Measurements from ENCODE around the gene VDR. TPM values are rescaled to one million over a fixed set of nuclear protein-coding genes. Genes with fewer than 3 reads are reported as not detected.

The VDR gene
- total RNA-seq, 1 experiment from 2014 or later = 9.5 TPM

GRCh38 chr12:47828976-47829482, 75.8 kb downstream of the VDR start:
- no peaks in the 10 kb centered on the region for H4K20me1 ChIP-seq (ENCODE audit: insufficient read depth)
- TF ChIP-seq CBX3 (IDR thresholded peaks at IDR 0.05; ENCODE audit: low read depth) (peak; percentile 61; the same call in 1 of the 2 replicates), ELF1 (IDR thresholded peaks at IDR 0.05; ENCODE audit: borderline replicate concordance, low read depth) (no peak; the same call in 1 of the 2 replicates), POLR2AphosphoS5 (IDR thresholded peaks at IDR 0.05; ENCODE audit: low read depth, low read length) (peak; percentile 64), EZH2 (IDR thresholded peaks at IDR 0.05) (no peak), EGR1 (IDR thresholded peaks at IDR 0.05; ENCODE audit: low read depth) (peak; percentile 88), SP1 (IDR thresholded peaks at IDR 0.05; ENCODE audit: low read depth) (peak; percentile 73), POLR2A (IDR thresholded peaks at IDR 0.05; ENCODE audit: borderline replicate concordance, extremely low read depth, insufficient read depth, insufficient read length) (peak; percentile 25), YY1 (IDR thresholded peaks at IDR 0.05; ENCODE audit: extremely low read depth, insufficient replicate concordance, low read depth, low read length) (peak; percentile 31)
- DNase-seq (ENCODE audit: low read depth, low spot score) (peak; percentile 41), ATAC-seq (peak; percentile 89)
- ChIA-PET CTCF (interaction anchor here (0.8 to 4.0 kb wide), 7 partner anchors 9 to 86 kb away, joined by 3 to 47 read pairs (median 7); no protein-coding TSS in a partner anchor), RAD21 (ENCODE audit: low non-redundant PET in 1 of 2, low total read pairs in 2 of 2, uncharacterized antibody in 2 of 2, unreplicated experiment in 2 of 2) (interaction anchor here (0.6 to 1.0 kb wide), 3 partner anchors 8 to 32 kb away, joined by 3 to 4 read pairs (median 4); no protein-coding TSS in a partner anchor), POLR2A (interaction anchor here (0.6 to 2.2 kb wide), 7 partner anchors 8 to 107 kb away, joined by 3 to 16 read pairs (median 6); no protein-coding TSS in a partner anchor)
- H3K9me3 ChIP-seq (ENCODE audit: control insufficient read depth in 1 of 2, insufficient read depth in 1 of 2, low read depth in 1 of 2, low read length in 2 of 2) = no peaks in the 10 kb centered on the region
- peak overlapping the region; percentile 27 to 37 for H3K4me3 ChIP-seq (replicated peaks in 1 of 2; ENCODE audit: low read depth in 1 of 2, low read length in 2 of 2)
- no TSS peak for BruUV-seq (replicated peaks)
- no peaks in the 10 kb centered on the region for H3K27me3 ChIP-seq (ENCODE audit: insufficient read depth, low read length)
- H3K9me2 ChIP-seq (ENCODE audit: insufficient read depth) = no peaks in the 10 kb centered on the region
- H3K4me2 ChIP-seq (ENCODE audit: low read length) = peak overlapping the region; percentile 68
- peak overlapping the region; percentile 75 for H2AFZ ChIP-seq (ENCODE audit: low read depth, low read length, poor library complexity, severe bottlenecking)
- no peaks in the 10 kb centered on the region for H3K79me2 ChIP-seq (ENCODE audit: insufficient read depth, low read length)
- peak overlapping the region; percentile 46 for H3K9ac ChIP-seq (ENCODE audit: low read length)
- intact Hi-C loops (cut with micrococcal nuclease) = no loop called here
- peaks cover 30 to 37% of the 10 kb centered on the region in 2 experiments for H3K4me1 ChIP-seq (ENCODE audit: control insufficient read depth in 1 of 2, insufficient read depth in 2 of 2, low read length in 2 of 2)
- no peaks in the 10 kb centered on the region for H3K36me3 ChIP-seq (ENCODE audit: control insufficient read depth in 1 of 2, insufficient read depth in 2 of 2, low read length in 2 of 2)
- H3K27ac ChIP-seq (ENCODE audit: low read depth, low read length) = peak overlapping the region; percentile 50

All from HCT116 (cell line).